ENCODE measurements around the gene MGAT4A. TPM values are rescaled to one million over a fixed set of nuclear protein-coding genes. Genes with fewer than 3 reads are reported as not detected.

The MGAT4A gene
- polyA plus RNA-seq, 2 of the 4 experiments (the other 2 are of a cell fraction), result 0.61 to 2.6 TPM

- DNase-seq (ENCODE audit: low read depth in 1 of 2, low spot score in 1 of 2) (no peak), FAIRE-seq (no peak), ATAC-seq (no peak)
- no peak overlapping the region for H3K4me3 ChIP-seq
- TF ChIP-seq EHF (CRISPR knock-in tag; IDR thresholded peaks at IDR 0.05), result no peak
- TF ChIP-seq POLR2A (IDR thresholded peaks at IDR 0.05; ENCODE audit: low read length), result no peak
- TF ChIP-seq KDM5A (IDR thresholded peaks at IDR 0.05), result no peak
- TF ChIP-seq CBX8 (IDR thresholded peaks at IDR 0.05), result no peak
- TF ChIP-seq ESRRA (IDR thresholded peaks at IDR 0.05; ENCODE audit: borderline replicate concordance, low read length), result no peak
- no peak for TF ChIP-seq ELK1 (IDR thresholded peaks at IDR 0.05; ENCODE audit: low read depth, low read length)
- TF ChIP-seq, protein P1, sequence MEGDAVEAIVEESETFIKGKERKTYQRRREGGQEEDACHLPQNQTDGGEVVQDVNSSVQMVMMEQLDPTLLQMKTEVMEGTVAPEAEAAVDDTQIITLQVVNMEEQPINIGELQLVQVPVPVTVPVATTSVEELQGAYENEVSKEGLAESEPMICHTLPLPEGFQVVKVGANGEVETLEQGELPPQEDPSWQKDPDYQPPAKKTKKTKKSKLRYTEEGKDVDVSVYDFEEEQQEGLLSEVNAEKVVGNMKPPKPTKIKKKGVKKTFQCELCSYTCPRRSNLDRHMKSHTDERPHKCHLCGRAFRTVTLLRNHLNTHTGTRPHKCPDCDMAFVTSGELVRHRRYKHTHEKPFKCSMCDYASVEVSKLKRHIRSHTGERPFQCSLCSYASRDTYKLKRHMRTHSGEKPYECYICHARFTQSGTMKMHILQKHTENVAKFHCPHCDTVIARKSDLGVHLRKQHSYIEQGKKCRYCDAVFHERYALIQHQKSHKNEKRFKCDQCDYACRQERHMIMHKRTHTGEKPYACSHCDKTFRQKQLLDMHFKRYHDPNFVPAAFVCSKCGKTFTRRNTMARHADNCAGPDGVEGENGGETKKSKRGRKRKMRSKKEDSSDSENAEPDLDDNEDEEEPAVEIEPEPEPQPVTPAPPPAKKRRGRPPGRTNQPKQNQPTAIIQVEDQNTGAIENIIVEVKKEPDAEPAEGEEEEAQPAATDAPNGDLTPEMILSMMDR (IDR thresholded peaks at IDR 0.05), result no peak
- TF ChIP-seq ZC3H11A (IDR thresholded peaks at IDR 0.05), result no peak
- no peak for TF ChIP-seq HOXB5 (CRISPR knock-in tag; IDR thresholded peaks at IDR 0.05)
- TF ChIP-seq BHLHE40 (IDR thresholded peaks at IDR 0.05; ENCODE audit: low read depth, low read length), result no peak
- TF ChIP-seq RCOR1 (IDR thresholded peaks at IDR 0.05; ENCODE audit: low read depth, low read length), result no peak
- no peak for TF ChIP-seq JUNB (IDR thresholded peaks at IDR 0.05)
- no peak overlapping the region for H3K4me2 ChIP-seq
- no peaks in the 10 kb centered on the region; the same call in 2 of the 3 replicates for H3K9me3 ChIP-seq
- WGBS (ENCODE audit: missing lambda C conversion rate), result 60% methylated on average over 3 of the region's 3 CpGs
- POLR2A ChIA-PET, result no interaction called here
- CTCF ChIA-PET, result interaction anchor here (1.2 kb wide), 1 partner anchor 16 kb away, joined by 3 read pairs; no protein-coding TSS in a partner anchor
- no peak overlapping the region for H3K27ac ChIP-seq
- H3K4me1 ChIP-seq, result no peaks in the 10 kb centered on the region
Observed at GRCh38 chr2:98674233-98674964, 56.5 kb downstream of the MGAT4A start.

- no peak overlapping the region for H3K4me3 ChIP-seq
- ChIA-PET POLR2A (no interaction called here), CTCF (interaction anchor here (0.9 kb wide), 1 partner anchor 20 kb away, joined by 3 read pairs; no protein-coding TSS in a partner anchor)
- H3K9me3 ChIP-seq, result no peaks in the 10 kb centered on the region; the same call in 2 of the 3 replicates
- H3K4me2 ChIP-seq, result no peak overlapping the region
- ATAC-seq, result no peak
- no peak overlapping the region for H3K27ac ChIP-seq
- TF ChIP-seq FOSL2 (IDR thresholded peaks at IDR 0.05), result no peak
- TF ChIP-seq FOSL2 (CRISPR knock-in tag; IDR thresholded peaks at IDR 0.05), result peak; percentile 26; the same call in 1 of the 2 replicates
- TF ChIP-seq SMC3 (IDR thresholded peaks at IDR 0.05), result no peak
- TF ChIP-seq EHF (CRISPR knock-in tag; IDR thresholded peaks at IDR 0.05), result no peak
- TF ChIP-seq TP53 (CRISPR knock-in tag; IDR thresholded peaks at IDR 0.05), result no peak
- DNase-seq (ENCODE audit: low read depth in 1 of 2, low spot score in 1 of 2), result peak in 1 of 2 experiments; percentile 8
- H3K4me1 ChIP-seq, result no peaks in the 10 kb centered on the region
- no peak for FAIRE-seq
- 6% methylated on average over 1 of the region's 1 CpG for WGBS (ENCODE audit: missing lambda C conversion rate)
Observed at GRCh38 chr2:98669675-98670074, 61.3 kb downstream of the MGAT4A start.

DNA sequence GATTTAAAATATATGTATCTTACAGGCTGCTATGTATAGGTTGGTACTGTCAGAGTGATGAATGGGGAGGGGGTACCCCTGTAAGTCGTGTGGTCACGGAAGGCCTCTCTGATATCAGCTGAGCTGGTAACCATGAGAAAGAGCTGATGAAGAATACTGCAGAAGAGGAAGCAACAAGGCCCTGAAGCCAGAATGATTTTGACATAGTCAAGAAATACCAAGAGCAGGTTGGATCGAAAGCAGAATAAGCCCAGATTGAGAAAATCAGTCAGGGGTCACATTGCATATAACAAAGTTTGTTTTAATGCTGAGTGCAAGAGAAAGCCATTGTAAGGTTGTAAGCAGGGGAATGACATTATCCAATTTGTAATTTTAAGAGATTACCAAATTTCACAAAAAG lies 65.3 kb downstream of the MGAT4A start:
- Histone ChIP-seq H3K4me2 (no peak overlapping the region), H3K27ac (no peak overlapping the region), H3K4me3 (no peak overlapping the region), H3K9me3 (no peaks in the 10 kb centered on the region; the same call in 2 of the 3 replicates), H3K4me1 (no peaks in the 10 kb centered on the region)
- no peak for FAIRE-seq
- POLR2A ChIA-PET, result no interaction called here
- TF ChIP-seq SMC3 (IDR thresholded peaks at IDR 0.05), result no peak
- TF ChIP-seq KDM1A (IDR thresholded peaks at IDR 0.05; ENCODE audit: low read depth), result no peak
- no peak for TF ChIP-seq MAFK (IDR thresholded peaks at IDR 0.05; ENCODE audit: partially characterized antibody)
- TF ChIP-seq POLR2A (IDR thresholded peaks at IDR 0.05; ENCODE audit: low read length), result no peak
- TF ChIP-seq, protein P2, sequence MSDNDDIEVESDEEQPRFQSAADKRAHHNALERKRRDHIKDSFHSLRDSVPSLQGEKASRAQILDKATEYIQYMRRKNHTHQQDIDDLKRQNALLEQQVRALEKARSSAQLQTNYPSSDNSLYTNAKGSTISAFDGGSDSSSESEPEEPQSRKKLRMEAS (IDR thresholded peaks at IDR 0.05), result no peak
- CTCF ChIA-PET, result no interaction called here
- 61% methylated on average over 3 of the region's 3 CpGs for WGBS (ENCODE audit: missing lambda C conversion rate)
- ATAC-seq, result no peak
- no peak for DNase-seq (ENCODE audit: low read depth in 1 of 2, low spot score in 1 of 2)

Measured in A549 (cell line).